Amniotic epithelial cell (primary cell): ENCODE measurements around the gene OSBPL2.

ENCODE experiments used
- DNase-seq: peaks from one replicate; pipeline ENCODE4 v3.0.0-alpha.2; 2010; ENCODE audit warnings: low read depth

Gene OSBPL2

GRCh38 chr20:62222266-62222850 lies 16.0 kb upstream of the OSBPL2 start:
- no peak for DNase-seq

DNA sequence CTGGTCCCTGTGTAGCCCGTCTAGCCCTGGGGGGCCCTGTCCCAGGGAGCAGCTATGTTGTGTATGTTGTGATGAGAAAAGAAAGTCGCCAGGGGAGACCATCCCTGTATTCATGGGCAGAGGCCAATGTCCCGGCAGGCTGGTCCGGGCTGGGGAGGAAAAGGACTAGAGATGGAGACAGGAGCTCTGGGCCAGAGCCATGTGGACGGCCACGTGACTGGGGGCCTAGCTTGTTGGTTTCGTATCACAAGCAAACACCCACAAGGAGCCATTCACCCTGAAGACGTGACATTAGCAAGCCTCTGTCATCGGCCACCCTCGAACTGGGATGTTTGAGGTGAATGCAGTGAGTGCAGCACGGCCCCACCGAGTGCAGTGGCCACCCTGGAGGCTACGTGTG lies 15.3 kb upstream of the OSBPL2 start:
- DNase-seq, result no peak

DNA sequence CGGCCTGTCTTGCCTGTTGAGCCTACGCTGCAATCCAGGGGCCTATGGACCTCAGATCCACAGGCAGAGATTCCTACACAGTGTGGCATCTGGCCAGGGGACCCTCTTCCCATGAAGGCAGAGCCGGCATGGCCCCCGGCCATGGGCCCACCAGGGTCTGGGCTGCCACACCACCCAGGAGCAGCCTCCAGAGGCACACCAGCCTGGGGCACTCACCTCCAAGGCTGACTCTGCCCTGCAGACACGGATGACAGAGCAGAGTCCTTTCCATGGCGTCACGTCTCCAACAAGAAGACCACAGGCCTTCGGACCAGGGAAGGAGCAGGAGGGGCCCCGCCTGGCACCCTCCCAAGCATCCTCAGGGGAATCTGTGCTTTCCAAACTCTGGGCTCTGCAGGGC lies 14.8 kb upstream of the OSBPL2 start:
- DNase-seq, result no peak

GRCh38 chr20:62224113-62224855 lies 14.0 kb upstream of the OSBPL2 start:
- no peak for DNase-seq

- no peak for DNase-seq
These were observed 13.3 kb upstream of the OSBPL2 start for GRCh38 chr20:62225026-62225425.

- DNase-seq, result no peak
These were observed 12.3 kb upstream of the OSBPL2 start for GRCh38 chr20:62225820-62226635.

- no peak for DNase-seq
These were observed 11.4 kb upstream of the OSBPL2 start for GRCh38 chr20:62226707-62227590.

DNA sequence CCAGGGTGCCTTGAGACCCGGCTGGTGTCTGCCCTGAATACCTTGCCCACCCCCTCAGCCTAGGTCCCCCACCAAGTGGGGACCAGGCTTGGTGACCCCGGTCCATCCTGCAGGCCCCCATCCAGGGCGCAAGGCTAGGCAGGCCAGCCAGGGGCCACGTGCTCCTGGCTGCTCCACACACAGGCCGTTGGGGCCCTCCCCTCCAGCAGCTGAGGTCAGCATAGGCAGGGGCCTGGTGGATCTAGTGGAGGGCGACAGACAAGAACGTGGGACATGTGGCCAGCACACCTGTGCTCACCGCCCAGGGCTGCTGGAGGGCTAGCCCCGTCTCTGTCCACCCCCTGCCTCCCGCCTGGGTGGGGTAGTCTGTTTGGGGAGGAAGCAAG lies 10.7 kb upstream of the OSBPL2 start:
- no peak for DNase-seq

GRCh38 chr20:62227977-62228958 lies 10.1 kb upstream of the OSBPL2 start:
- no peak for DNase-seq

- DNase-seq, result no peak
These were observed 9.3 kb upstream of the OSBPL2 start for GRCh38 chr20:62228982-62229545.

DNA sequence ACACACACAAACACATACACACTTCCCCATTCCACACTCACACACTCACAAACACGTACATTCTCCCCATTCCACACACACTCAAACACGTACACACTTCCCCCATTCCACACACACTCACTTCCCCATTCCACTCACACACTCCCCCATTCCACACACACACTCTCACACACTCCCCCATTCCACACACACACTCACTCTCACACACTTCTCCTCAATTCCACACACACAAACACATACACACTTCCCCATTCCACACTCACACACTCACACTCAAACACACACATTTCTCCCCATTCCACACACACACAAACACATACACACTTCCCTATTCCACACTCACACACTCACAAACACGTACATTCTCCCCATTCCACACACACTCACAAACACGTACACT lies 8.7 kb upstream of the OSBPL2 start:
- no peak for DNase-seq

DNA sequence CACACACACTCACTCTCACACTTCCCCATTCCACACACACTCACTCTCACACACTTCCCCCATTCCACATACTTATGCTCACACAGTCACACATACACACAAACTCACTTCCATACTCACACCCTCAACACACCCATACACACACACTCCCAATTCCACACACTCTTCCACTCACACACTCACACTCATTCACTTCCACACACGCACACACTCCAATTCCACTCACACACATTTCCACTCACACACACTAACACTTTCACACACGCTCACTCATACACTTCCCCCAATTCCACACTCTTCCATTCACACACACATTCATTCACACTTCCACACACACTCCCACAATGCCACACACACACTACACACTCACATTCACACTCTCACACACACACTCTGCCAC lies 8.0 kb upstream of the OSBPL2 start:
- DNase-seq, result no peak

DNA sequence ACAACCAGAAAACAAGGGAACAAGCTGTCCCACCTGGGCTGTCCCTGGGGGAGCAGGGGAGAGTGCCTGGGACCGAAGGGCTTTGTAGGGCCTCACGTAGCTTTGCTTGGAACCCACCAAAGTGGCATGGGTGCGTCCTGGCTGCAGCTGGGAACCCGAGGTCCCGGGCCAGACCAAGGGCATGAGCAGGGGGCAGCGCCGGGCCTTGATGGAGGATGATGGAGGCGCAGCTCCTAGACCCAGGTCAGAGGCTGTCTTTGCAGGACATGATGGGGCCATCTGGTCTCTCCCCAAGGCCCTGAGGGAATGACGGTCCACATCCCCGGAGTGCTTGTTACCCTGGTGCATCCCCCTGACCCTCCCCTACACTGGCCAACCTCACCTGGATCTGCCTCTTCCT lies 7.6 kb upstream of the OSBPL2 start:
- no peak for DNase-seq

GRCh38 chr20:62231292-62231691 lies 7.0 kb upstream of the OSBPL2 start:
- DNase-seq, result no peak

DNA sequence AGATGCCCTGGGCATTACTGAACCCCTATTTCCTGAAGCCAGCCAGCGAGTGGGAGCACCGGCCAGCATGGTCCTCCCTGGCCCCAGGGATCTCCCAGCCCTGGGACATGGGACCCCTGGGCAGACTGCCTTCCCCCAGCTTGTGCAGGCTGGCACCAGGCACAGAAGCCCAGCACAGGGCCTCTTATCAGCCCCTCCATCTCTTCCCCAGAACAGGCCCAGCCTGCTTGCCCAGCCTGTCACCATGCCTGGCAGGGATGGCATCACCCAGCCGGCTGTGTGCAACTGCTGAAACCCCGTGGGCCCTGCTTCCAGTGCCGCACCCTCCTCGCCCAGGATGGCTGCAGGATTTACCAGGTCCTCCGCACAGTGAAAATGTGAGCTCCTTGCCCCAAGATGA lies 6.1 kb upstream of the OSBPL2 start:
- DNase-seq, result no peak

GRCh38 chr20:62232770-62233645 lies 5.3 kb upstream of the OSBPL2 start:
- no peak for DNase-seq

- DNase-seq, result no peak
These were observed 4.6 kb upstream of the OSBPL2 start for GRCh38 chr20:62233684-62234083.

GRCh38 chr20:62234339-62234738 lies 4.0 kb upstream of the OSBPL2 start:
- no peak for DNase-seq

GRCh38 chr20:62235001-62235776 lies 3.1 kb upstream of the OSBPL2 start:
- no peak for DNase-seq
